Kidney epithelial cell (primary cell): Measurements from ENCODE around the gene SIX5. TPM values are rescaled to one million over a fixed set of nuclear protein-coding genes. Genes with fewer than 3 reads are reported as not detected.

Experiments
- DNase-seq: peaks from one replicate; pipeline ENCODE4 v3.0.0-alpha.2; 2010; ENCODE audit warnings: low read depth
- H3K27me3 ChIP-seq: 2 replicates; pipeline ENCODE4 v1.6.0; 2011; ENCODE audit warnings: low read length; ENCODE audit not compliant: control insufficient read depth, insufficient read depth
- H3K36me3 ChIP-seq: 2 replicates; pipeline ENCODE4 v1.5.1; 2011; ENCODE audit warnings: low read length; ENCODE audit not compliant: control insufficient read depth, insufficient read depth
- H3K4me3 ChIP-seq: 2 replicates; pipeline ENCODE4 v1.5.1; 2011; ENCODE audit warnings: low read depth, mild to moderate bottlenecking, control low read depth, low read length
- CTCF ChIP-seq: IDR thresholded peaks from 2 replicates; pipeline ENCODE4 v1.5.1; 2011; ENCODE audit warnings: mild to moderate bottlenecking, moderate library complexity, low read length, control low read depth, inconsistent platforms; ENCODE audit not compliant: insufficient read depth, poor library complexity, severe bottlenecking
- total RNA-seq: library from RNA; depleted of rRNA; stranded (reverse); fragments of >200 nt; gene quantifications from 2 replicates; pipeline ENCODE4 v1.2.3, GENCODE V29; 2015

The SIX5 gene
- total RNA-seq, 1 donor from 2014 or later: 11.7 TPM

- H3K36me3 ChIP-seq: peaks cover 2% of the 10 kb centered on the region
- DNase-seq: no peak
- no peak overlapping the region for H3K4me3 ChIP-seq
Observed at GRCh38 chr19:45790942-45791341, 21.9 kb upstream of the SIX5 start.

GRCh38 chr19:45789035-45789786 lies 20.2 kb upstream of the SIX5 start:
- Histone ChIP-seq H3K4me3 (no peak overlapping the region), H3K36me3 (peaks cover 2% of the 10 kb centered on the region), H3K27me3 (no peaks in the 10 kb centered on the region)
- TF ChIP-seq CTCF: no peak
- DNase-seq: no peak

More at GRCh38 chr19:45790942-45791341, 21.9 kb upstream of the SIX5 start:
- TF ChIP-seq CTCF: no peak
- no peaks in the 10 kb centered on the region for H3K27me3 ChIP-seq

- no peak for DNase-seq
- no peak for TF ChIP-seq CTCF
- no peaks in the 10 kb centered on the region for H3K27me3 ChIP-seq
- H3K36me3 ChIP-seq: peaks cover 2% of the 10 kb centered on the region
- H3K4me3 ChIP-seq: no peak overlapping the region
Observed at GRCh38 chr19:45786533-45786894, 17.5 kb upstream of the SIX5 start.

GRCh38 chr19:45785781-45786532 lies 16.9 kb upstream of the SIX5 start:
- Histone ChIP-seq H3K4me3 (no peak overlapping the region), H3K36me3 (peaks cover 2% of the 10 kb centered on the region), H3K27me3 (no peaks in the 10 kb centered on the region)
- no peak for TF ChIP-seq CTCF
- DNase-seq: no peak

- Histone ChIP-seq H3K4me3 (no peak overlapping the region), H3K27me3 (no peaks in the 10 kb centered on the region), H3K36me3 (peaks cover 2% of the 10 kb centered on the region)
- no peak for DNase-seq
- TF ChIP-seq CTCF: no peak
Observed at GRCh38 chr19:45785097-45785496, 16.0 kb upstream of the SIX5 start.
